Uterus (tissue), 4 donors: ENCODE data around the gene RPS3. TPM values are rescaled to one million over a fixed set of nuclear protein-coding genes. Genes with fewer than 3 reads are reported as not detected.

Experiments
- DNase-seq, 2 donors: peaks; one replicate each; pipeline ENCODE4 v3.0.0-alpha.2; 2019 to 2020
- H3K27ac ChIP-seq, 2 donors: fragments of 200-600 bp; sonication (generic); 1 replicate in 1 of 2; 2 replicates in 1 of 2; pipeline ENCODE4 v1.5.1; 2016 to 2018
- H3K27me3 ChIP-seq, 2 donors: fragments of 200-600 bp; sonication (generic); one replicate each; pipeline ENCODE4 v1.5.1; 2018 to 2019; ENCODE audit warnings: control low read depth in 1 of 2
- H3K36me3 ChIP-seq, 2 donors: fragments of 200-600 bp; sonication (generic); one replicate each; pipeline ENCODE4 v1.5.1; 2019; ENCODE audit warnings: control low read depth in 1 of 2
- H3K4me1 ChIP-seq, 2 donors: fragments of 200-600 bp; sonication (generic); one replicate each; pipeline ENCODE4 v1.5.1; 2018 to 2019; ENCODE audit warnings: control low read depth in 1 of 2
- H3K4me3 ChIP-seq, 2 donors: fragments of 200-600 bp; sonication (generic); 1 replicate in 1 of 2; 2 replicates in 1 of 2; pipeline ENCODE4 v1.5.1; 2018 to 2019; ENCODE audit warnings: mild to moderate bottlenecking in 1 of 2
- H3K9me3 ChIP-seq, 2 donors: fragments of 200-600 bp; sonication (generic); one replicate each; pipeline ENCODE4 v1.5.1; 2019; ENCODE audit warnings: control low read depth in 1 of 2
- POLR2A ChIP-seq, 2 donors: fragments of 450-650 bp; IDR thresholded peaks; one replicate each; pipeline ENCODE4 v1.6.1; 2016; ENCODE audit warnings: antibody characterized with exemption in 2 of 2, mild to moderate bottlenecking in 1 of 2, moderate library complexity in 1 of 2
- intact Hi-C: fragments of 100-400 bp; cut with DNase I; formaldehyde crosslinking; loops from one replicate; pipeline ENCODE4 v1.15.1; 2023; ENCODE audit warnings: low total_unique reads
- total RNA-seq, 4 donors: library from RNA; depleted of rRNA in 3 of 4; stranded (reverse); fragments of >200 nt in 3 of 4; gene quantifications; one replicate each; pipeline versions ENCODE4 v1.1.0 to v1.2.4, GENCODE V29; 2014 to 2023
- TF ChIP-seq, protein P1 (sequence below), 4 experiments: fragments of 200-600 bp in 2 of 4; fragments of 450-650 bp in 2 of 4; sonication (generic) in 2 of 4; IDR thresholded peaks; one replicate each; pipeline ENCODE4 v1.5.1; 2016 to 2019; ENCODE audit warnings: antibody characterized with exemption in 4 of 4, mild to moderate bottlenecking in 2 of 4, moderate library complexity in 1 of 4
- donor health status: DM: yes; HTN: yes; CAD: no.

Gene RPS3
- total RNA-seq, 4 donors from 2014 or later, result 1,322 to 4,168 (median 2,484) TPM

DNA sequence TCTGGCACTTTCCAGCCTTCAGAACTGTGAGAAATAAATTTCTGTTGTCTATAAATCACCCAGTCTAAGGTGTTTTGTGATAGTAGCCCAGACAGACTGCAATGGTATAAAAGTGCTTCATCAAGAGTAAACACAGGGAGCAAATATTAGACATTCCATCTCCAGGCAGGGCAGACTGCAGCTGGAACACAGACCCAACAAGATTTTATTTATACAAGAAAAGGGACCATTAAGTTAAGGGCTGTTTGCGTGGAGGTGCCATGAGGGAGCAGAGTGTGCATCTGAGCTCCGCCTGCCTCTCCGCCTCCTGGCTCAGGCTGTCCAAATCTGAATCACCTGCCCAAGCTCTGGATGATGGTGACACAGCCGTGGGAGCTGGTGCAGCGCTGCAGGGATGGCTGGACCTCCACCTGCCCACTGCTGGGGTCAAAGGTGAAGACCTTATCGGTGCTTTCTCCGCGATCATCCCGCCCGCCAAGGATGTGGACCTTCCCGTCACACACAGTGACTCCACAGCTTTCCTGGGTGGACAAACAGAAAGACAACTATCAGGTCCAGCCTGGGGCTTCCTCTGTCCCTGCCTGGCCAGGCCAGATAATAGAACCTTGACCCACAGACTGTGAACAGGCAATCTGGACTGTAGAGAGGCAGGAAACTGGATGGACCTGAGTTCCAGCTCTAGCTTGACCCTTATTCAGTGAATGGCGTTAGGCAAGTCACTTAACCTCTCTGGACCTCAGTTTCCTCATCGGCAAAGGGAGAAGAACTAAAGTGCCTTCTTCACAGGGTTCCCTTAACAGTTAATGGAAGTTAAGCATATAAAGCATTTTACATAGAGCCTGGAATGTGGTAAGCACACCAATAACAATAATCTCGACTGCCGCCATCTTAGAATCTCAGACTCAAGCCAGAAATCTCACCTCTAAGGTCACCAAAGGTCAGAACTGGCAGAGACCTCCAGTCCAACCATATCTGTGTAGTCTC lies 23.2 kb downstream of the RPS3 start:
- no peak for DNase-seq
- no peaks in the 10 kb centered on the region for H3K4me1 ChIP-seq
- no peaks in the 10 kb centered on the region for H3K36me3 ChIP-seq
- no peaks in the 10 kb centered on the region for H3K9me3 ChIP-seq
- no peak overlapping the region for H3K27ac ChIP-seq
- H3K4me3 ChIP-seq, result no peak overlapping the region
- no peak for TF ChIP-seq POLR2A (IDR thresholded peaks at IDR 0.05)
- TF ChIP-seq, protein P1, sequence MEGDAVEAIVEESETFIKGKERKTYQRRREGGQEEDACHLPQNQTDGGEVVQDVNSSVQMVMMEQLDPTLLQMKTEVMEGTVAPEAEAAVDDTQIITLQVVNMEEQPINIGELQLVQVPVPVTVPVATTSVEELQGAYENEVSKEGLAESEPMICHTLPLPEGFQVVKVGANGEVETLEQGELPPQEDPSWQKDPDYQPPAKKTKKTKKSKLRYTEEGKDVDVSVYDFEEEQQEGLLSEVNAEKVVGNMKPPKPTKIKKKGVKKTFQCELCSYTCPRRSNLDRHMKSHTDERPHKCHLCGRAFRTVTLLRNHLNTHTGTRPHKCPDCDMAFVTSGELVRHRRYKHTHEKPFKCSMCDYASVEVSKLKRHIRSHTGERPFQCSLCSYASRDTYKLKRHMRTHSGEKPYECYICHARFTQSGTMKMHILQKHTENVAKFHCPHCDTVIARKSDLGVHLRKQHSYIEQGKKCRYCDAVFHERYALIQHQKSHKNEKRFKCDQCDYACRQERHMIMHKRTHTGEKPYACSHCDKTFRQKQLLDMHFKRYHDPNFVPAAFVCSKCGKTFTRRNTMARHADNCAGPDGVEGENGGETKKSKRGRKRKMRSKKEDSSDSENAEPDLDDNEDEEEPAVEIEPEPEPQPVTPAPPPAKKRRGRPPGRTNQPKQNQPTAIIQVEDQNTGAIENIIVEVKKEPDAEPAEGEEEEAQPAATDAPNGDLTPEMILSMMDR (IDR thresholded peaks at IDR 0.05), result no peak
- intact Hi-C loops, result no loop called here
- H3K27me3 ChIP-seq, result no peaks in the 10 kb centered on the region

DNA sequence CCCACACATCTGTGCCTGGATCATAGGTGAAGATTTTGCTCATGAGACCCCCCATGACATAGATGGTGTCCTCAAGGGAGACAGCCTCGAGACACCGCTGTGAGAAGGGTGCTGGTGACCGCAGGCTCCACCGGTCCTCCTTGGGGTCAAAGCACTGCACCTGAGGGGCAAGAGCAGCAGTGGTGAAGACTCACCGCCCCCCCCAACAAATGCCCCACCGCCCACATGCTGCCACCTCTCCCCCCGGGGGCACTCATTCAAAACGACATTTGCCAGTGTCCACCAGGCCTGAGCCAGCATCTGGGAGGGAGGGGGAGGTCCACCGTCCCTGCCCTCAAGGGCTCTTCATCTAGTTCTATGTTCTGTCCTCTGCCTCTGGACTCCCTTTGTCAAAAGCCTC lies 24.4 kb downstream of the RPS3 start:
- H3K36me3 ChIP-seq, result no peaks in the 10 kb centered on the region
- H3K9me3 ChIP-seq, result no peaks in the 10 kb centered on the region
- H3K27me3 ChIP-seq, result peaks cover 0 to under 1% of the 10 kb centered on the region in 2 donors
- H3K27ac ChIP-seq, result no peak overlapping the region
- TF ChIP-seq, protein P1 (IDR thresholded peaks at IDR 0.05), result no peak
- TF ChIP-seq POLR2A (IDR thresholded peaks at IDR 0.05), result no peak
- intact Hi-C loops, result no loop called here
- no peak overlapping the region for H3K4me3 ChIP-seq
- no peak for DNase-seq
- no peaks in the 10 kb centered on the region for H3K4me1 ChIP-seq

DNA sequence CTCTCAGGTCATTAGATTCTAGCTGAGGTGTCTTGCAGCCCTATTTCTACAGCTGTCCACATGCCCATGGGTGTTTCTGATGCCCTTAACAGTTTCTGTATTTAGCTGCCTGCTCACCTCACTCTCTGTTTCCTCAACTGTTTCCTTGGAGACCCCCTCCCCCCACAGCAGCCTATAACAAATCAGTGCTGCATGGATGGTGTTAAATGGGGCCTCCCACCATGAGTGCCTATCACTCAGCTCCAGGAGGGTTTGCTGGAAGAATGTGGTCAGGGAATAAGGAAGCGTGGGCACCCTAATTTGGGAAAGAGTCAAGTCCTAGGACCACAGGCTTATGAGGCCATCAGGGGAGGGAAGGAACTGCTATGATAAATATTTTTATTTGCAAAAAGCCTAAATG lies 25.1 kb downstream of the RPS3 start:
- no peak for DNase-seq
- no peaks in the 10 kb centered on the region for H3K9me3 ChIP-seq
- no peak overlapping the region for H3K27ac ChIP-seq
- no peaks in the 10 kb centered on the region for H3K4me1 ChIP-seq
- TF ChIP-seq POLR2A (IDR thresholded peaks at IDR 0.05), result no peak
- TF ChIP-seq, protein P1 (IDR thresholded peaks at IDR 0.05), result no peak
- no peak overlapping the region for H3K4me3 ChIP-seq
- peaks cover 0 to 7% of the 10 kb centered on the region in 2 donors for H3K27me3 ChIP-seq
- no peaks in the 10 kb centered on the region for H3K36me3 ChIP-seq
- intact Hi-C loops, result no loop called here

DNA sequence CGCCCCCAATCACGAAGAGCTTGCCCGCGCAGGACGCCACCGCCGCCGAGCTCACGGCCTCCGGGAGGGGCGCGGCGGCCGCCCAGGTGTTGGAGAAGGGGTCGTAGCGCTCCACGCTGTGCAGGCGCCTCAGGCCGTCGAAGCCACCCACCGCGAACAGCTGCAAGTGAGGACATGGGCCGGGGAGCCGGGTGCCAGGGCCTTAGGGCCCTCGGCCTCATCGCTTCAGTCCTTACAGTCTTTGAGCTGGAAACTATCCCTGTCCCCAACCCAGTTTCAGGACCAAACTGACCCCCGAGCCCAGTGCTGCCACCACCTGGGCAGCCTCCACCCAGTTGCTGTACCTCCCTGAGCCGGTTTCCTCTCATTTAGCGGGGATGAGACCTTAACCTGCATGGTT lies 26.1 kb downstream of the RPS3 start:
- intact Hi-C loops, result no loop called here
- DNase-seq, result no peak

DNA sequence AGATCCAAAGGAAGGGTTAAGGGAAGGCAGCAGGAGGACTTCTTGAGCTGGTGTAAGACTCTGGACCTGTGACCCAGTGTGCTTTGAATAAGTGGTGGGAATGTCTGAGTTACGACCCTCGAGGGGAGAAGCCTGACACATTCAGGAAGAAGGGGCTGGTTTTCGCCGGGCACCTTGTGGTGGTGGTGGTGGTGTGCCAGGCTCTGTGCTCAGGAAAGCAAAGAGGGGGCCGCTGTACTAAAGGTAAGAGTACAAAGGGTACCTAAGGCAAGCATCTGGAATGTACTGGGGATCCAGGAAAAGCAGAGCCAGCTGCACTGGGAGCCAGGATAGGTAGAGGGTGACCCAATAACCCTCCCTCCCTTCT lies 27.4 kb downstream of the RPS3 start:
- intact Hi-C loops, result no loop called here
- no peak for DNase-seq
- TF ChIP-seq, protein P1 (IDR thresholded peaks at IDR 0.05), result no peak
- TF ChIP-seq POLR2A (IDR thresholded peaks at IDR 0.05), result no peak

More for the DNA sequence above, 26.1 kb downstream of the RPS3 start:
- H3K36me3 ChIP-seq, result no peaks in the 10 kb centered on the region
- peaks cover 0 to 11% of the 10 kb centered on the region in 2 donors for H3K27me3 ChIP-seq
- TF ChIP-seq, protein P1 (IDR thresholded peaks at IDR 0.05), result no peak
- TF ChIP-seq POLR2A (IDR thresholded peaks at IDR 0.05), result no peak
- no peak overlapping the region for H3K4me3 ChIP-seq
- H3K27ac ChIP-seq, result no peak overlapping the region
- no peaks in the 10 kb centered on the region for H3K9me3 ChIP-seq
- peaks cover 0 to 10% of the 10 kb centered on the region in 2 donors for H3K4me1 ChIP-seq

More for the DNA sequence above, 27.4 kb downstream of the RPS3 start:
- H3K4me3 ChIP-seq, result no peak overlapping the region
- H3K27me3 ChIP-seq, result peaks cover 0 to 11% of the 10 kb centered on the region in 2 donors
- H3K9me3 ChIP-seq, result no peaks in the 10 kb centered on the region
- no peak overlapping the region for H3K27ac ChIP-seq
- no peaks in the 10 kb centered on the region for H3K36me3 ChIP-seq
- peaks cover 0 to 12% of the 10 kb centered on the region in 2 donors for H3K4me1 ChIP-seq
